Urinary bladder (tissue), 4 donors: Measurements from ENCODE around the gene GATA6. TPM values are rescaled to one million over a fixed set of nuclear protein-coding genes. Genes with fewer than 3 reads are reported as not detected.
"Not testable (repeated sequence)": the region's sequence is repeated elsewhere in the genome, so short reads cannot be mapped to it uniquely, and the experiment has no call there.

ENCODE experiments used
- DNase-seq: peaks from one replicate; pipeline ENCODE4 v3.0.0-alpha.2; 2015; ENCODE audit errors: extremely low spot score
- H3K27ac ChIP-seq: one replicate; pipeline ENCODE4 v1.5.1; 2013; ENCODE audit warnings: low read depth, mild to moderate bottlenecking, moderate library complexity
- H3K36me3 ChIP-seq: one replicate; pipeline ENCODE4 v1.6.1; 2013; ENCODE audit warnings: mild to moderate bottlenecking, moderate library complexity; ENCODE audit not compliant: insufficient read depth
- H3K4me1 ChIP-seq: one replicate; pipeline ENCODE4 v1.6.1; 2013; ENCODE audit warnings: mild to moderate bottlenecking, moderate library complexity; ENCODE audit not compliant: insufficient read depth
- H3K4me3 ChIP-seq: one replicate; pipeline ENCODE4 v1.5.1; 2013; ENCODE audit warnings: low read depth, low read length
- WGBS: extraction: QIAGEN DNeasy Blood & Tissue Kit; methylation state at CpG from one replicate; pipeline ENCODE4 v1.1.7; 2013; 5-methylcytosine and 5-hydroxymethylcytosine counted together
- polyA plus RNA-seq: library from polyadenylated mRNA; stranded (reverse); fragments of 200-250 nt; gene quantifications from one replicate; pipeline ENCODE4 v1.2.3, GENCODE V29; 2013
- total RNA-seq: library from RNA; depleted of rRNA; stranded (reverse); fragments of >200 nt; gene quantifications from one replicate; pipeline ENCODE4 v1.2.3, GENCODE V29; 2014
- donor health status: healthy with polysubstance abuse.
- donor health status: healthy.

The GATA6 gene
- total and polyA plus RNA-seq, 2 donors, result 40.1 to 42.0 TPM

DNA sequence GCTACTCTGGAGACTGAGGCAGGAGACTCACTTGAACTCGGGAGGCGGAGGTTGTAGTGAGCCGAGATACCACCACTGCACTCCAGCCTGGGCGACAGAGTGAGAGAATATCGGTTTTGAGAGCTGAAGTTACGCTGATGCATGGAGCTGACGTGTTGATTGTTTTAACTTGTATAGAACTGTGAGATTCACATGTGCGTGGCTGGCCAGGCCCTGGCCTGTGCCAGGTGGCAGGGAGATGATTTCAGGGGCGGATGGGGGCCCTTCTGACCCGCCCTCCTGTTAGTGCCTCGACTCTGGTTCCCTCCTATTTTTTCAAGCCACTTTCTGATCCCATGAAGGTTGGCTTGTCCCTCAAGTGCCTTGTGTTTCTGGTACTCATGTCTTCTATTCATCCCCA, 25.7 kb downstream of the GATA6 start:
- DNase-seq, result no peak
- H3K36me3 ChIP-seq, result no peaks in the 10 kb centered on the region
- H3K4me1 ChIP-seq, result no peaks in the 10 kb centered on the region
- 76% methylated on average over 11 of the region's 11 CpGs for WGBS
- H3K27ac ChIP-seq, result no peak overlapping the region
- H3K4me3 ChIP-seq, result no peak overlapping the region

DNA sequence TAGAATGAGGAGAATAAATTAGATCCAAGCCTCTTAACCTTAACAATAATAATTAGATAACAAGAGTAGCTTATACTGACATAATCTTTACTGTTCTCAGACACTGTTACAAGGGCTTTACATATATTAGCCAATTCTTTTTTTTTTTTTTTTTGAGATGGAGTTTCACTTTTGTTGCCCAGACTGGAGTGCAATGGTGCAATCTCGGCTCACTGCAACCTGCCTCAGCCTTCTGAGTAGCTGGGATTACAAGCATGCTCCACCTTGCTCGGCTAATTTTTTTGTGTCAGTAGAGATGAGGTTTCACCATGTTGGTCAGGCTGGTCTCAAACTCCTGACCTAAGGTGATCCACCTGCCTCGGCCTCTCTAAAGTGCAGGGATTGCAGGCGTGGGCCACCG, 27.6 kb downstream of the GATA6 start:
- not testable (repeated sequence) for H3K4me3 ChIP-seq, H3K27ac ChIP-seq, H3K36me3 ChIP-seq, H3K4me1 ChIP-seq, DNase-seq
- WGBS, result 76% methylated on average over 5 of the region's 5 CpGs

DNA sequence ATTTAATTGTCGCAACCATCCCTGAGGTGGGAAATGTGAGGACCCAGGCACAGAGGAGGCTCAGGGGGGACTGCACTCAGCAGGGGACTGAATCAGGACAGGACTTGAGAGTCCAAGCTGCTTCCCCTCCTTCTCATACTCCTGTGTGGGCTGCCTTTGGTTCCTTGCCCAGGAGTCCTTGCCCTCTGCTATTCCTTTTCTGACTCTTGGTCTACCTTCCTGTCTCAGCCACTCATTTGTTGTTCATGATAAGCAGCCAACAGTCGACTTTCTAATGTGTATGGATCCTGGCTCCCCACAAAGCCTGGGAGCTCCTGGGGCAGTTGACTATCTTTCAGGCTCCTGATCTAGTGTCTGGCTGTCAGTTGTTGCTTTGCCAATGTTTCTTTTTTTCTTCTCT, 28.3 kb downstream of the GATA6 start:
- Histone ChIP-seq H3K4me1 (no peaks in the 10 kb centered on the region), H3K4me3 (no peak overlapping the region), H3K27ac (no peak overlapping the region), H3K36me3 (no peaks in the 10 kb centered on the region)
- DNase-seq, result no peak
- WGBS, result 56% methylated on average over 2 of the region's 2 CpGs

DNA sequence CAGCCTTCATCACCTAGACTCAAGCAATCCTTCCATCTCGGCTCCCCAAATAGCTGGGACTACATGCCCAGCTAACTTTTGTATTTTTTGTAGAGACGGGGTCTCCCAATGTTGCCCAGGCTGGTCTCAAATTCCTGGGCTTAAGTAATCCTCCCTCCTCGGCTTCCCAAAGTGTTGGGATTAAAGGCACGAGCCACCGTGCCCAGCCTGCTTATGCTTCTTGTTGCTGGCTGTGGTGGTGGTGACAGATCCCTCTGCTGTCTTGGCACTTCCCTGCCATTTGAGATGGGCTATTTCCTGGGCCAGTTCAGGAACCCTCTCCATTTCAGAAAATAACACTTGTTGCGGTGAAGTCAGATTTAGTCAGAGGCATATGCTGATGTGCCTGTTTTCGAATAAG, 28.8 kb downstream of the GATA6 start:
- Histone ChIP-seq H3K27ac (no peak overlapping the region), H3K36me3 (no peaks in the 10 kb centered on the region), H3K4me1 (no peaks in the 10 kb centered on the region), H3K4me3 (no peak overlapping the region)
- WGBS, result 52% methylated on average over 7 of the region's 7 CpGs
- no peak for DNase-seq

DNA sequence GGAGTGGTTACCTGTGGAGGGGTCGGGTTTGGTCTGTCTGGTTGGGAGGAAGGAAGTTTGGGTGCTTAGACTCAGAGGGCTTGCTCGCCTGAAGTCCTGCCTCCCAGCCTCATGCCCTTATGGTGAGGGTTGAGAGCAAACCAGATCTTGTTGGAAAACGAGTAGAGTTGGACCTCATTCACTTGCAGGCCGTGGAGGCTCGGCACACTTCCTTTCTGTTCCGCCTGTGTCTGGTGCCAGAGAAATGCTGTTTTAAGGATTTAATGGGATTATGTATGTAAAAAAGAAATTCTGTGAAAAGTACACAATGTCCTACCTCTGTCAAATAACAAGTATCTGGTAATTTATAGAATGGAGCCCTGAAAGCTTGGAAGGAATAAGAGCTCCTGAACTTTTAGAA, 29.6 kb downstream of the GATA6 start:
- 31% methylated on average over 6 of the region's 6 CpGs for WGBS
- H3K4me1 ChIP-seq, result no peaks in the 10 kb centered on the region
- no peaks in the 10 kb centered on the region for H3K36me3 ChIP-seq
- DNase-seq, result no peak
- H3K4me3 ChIP-seq, result no peak overlapping the region
- no peak overlapping the region for H3K27ac ChIP-seq

DNA sequence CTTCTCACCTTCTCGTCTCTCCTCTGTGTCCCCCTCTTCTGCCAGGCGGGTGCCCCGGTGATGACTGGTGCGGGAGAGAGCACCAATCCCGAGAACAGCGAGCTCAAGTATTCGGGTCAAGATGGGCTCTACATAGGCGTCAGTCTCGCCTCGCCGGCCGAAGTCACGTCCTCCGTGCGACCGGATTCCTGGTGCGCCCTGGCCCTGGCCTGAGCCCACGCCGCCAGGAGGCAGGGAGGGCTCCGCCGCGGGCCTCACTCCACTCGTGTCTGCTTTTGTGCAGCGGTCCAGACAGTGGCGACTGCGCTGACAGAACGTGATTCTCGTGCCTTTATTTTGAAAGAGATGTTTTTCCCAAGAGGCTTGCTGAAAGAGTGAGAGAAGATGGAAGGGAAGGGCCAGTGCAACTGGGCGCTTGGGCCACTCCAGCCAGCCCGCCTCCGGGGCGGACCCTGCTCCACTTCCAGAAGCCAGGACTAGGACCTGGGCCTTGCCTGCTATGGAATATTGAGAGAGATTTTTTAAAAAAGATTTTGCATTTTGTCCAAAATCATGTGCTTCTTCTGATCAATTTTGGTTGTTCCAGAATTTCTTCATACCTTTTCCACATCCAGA, 31.3 kb downstream of the GATA6 start:
- Histone ChIP-seq H3K4me1 (no peaks in the 10 kb centered on the region), H3K4me3 (no peak overlapping the region), H3K27ac (no peak overlapping the region), H3K36me3 (no peaks in the 10 kb centered on the region)
- no peak for DNase-seq
- WGBS, result 75% methylated on average over 32 of the region's 32 CpGs

DNA sequence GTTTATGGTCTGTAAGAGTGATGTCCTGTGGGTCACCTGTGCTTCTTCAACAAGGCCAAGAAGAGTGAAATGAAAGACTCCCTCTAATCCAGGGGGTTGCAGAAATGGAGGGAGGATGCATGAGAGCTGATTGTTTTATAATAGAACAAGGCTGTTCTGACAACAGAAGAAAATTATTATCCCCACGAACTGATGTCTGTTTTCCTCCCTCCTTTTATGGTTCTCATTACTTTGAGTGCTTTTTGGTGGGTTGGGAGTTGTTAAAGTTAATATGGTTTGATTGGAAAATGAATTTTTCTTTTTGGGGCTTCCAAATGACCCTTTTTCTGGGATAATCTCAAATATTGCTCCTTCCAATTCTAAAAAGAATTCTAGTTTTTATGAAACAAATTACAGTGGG, 33.6 kb downstream of the GATA6 start:
- no peak for DNase-seq
- Histone ChIP-seq H3K4me3 (no peak overlapping the region), H3K4me1 (no peaks in the 10 kb centered on the region), H3K36me3 (no peaks in the 10 kb centered on the region), H3K27ac (no peak overlapping the region)
- WGBS, result 41% methylated on average over 1 of the region's 1 CpG

DNA sequence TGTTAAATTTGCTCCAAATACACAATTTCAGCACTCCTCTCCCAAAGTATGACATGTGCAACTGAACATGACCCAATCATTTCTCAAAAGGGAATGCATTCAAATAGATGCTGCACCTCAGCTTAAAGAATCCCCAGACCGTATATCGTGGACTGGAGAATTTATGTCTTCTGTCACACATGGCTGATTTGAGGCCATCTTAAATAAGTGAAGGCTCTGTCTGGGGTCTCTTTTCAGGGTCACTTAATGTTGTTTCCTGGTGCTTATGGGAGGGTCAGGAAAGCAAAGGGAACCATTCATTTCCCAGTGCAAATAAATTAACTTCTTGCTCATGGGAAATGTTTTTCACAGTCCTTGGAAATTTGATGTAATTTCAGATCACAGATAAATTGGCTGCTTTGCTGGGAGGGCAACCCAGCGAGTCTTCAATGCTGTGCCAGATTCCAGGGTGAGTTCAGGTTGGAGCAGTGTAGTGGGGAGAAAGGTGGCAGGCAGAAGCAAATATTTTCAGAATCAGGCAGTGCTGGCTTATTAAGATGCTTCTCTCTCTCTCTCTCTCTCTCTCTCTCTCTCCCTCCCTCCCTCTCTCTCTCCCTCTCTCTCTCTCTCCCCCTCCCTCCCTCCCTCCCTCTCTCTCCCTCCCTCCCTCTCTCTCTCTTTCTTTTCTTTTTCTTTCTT, 34.3 kb downstream of the GATA6 start:
- Histone ChIP-seq H3K27ac (no peak overlapping the region), H3K4me1 (no peaks in the 10 kb centered on the region)
- 61% methylated on average over 3 of the region's 3 CpGs for WGBS

DNA sequence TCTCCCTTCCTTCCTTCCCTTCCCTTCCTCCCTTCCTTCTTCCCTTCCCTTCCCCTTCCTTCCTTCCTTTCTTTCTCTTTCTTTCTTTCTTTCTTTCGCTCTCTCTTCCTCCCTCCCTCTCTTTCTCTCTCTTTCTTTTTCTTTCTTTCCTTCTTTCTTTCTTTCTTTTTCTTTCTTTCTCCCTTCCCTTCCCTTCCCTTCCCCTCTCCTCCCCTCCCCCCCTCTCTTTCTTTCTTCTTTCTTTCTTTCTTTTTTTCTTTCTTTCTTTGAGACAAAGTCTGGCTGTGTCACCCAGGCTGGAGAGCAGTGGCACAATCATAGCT, 34.8 kb downstream of the GATA6 start:
- no peaks in the 10 kb centered on the region for H3K4me1 ChIP-seq
- H3K36me3 ChIP-seq, result no peaks in the 10 kb centered on the region
- H3K4me3 ChIP-seq, result no peak overlapping the region
- no peak for DNase-seq
- 86% methylated on average over 1 of the region's 1 CpG for WGBS
- no peak overlapping the region for H3K27ac ChIP-seq

More for the DNA sequence above, 34.3 kb downstream of the GATA6 start:
- Histone ChIP-seq H3K36me3 (no peaks in the 10 kb centered on the region), H3K4me3 (no peak overlapping the region)
- DNase-seq, result no peak

DNA sequence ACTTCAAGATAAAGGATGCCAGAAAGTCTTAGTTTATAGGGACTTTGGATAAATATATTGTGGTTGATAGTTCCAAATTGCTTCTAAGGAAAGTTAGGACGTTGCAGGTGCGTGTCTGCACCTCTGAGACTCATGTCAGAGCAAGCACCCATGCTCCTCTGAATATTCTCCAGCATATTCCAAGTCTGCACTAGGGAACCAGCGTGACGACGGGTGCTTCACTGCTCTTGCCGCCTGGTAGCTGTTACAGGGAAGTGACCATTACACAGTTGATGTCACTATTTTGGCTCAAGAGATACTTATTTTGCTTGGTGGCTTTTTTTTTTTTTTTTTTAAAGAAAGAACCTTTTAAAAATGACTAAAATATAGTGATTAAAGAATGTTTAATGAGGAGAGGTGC, 35.6 kb downstream of the GATA6 start:
- DNase-seq, result no peak
- Histone ChIP-seq H3K4me3 (no peak overlapping the region), H3K27ac (no peak overlapping the region), H3K4me1 (no peaks in the 10 kb centered on the region), H3K36me3 (no peaks in the 10 kb centered on the region)
- WGBS, result 78% methylated on average over 6 of the region's 6 CpGs

DNA sequence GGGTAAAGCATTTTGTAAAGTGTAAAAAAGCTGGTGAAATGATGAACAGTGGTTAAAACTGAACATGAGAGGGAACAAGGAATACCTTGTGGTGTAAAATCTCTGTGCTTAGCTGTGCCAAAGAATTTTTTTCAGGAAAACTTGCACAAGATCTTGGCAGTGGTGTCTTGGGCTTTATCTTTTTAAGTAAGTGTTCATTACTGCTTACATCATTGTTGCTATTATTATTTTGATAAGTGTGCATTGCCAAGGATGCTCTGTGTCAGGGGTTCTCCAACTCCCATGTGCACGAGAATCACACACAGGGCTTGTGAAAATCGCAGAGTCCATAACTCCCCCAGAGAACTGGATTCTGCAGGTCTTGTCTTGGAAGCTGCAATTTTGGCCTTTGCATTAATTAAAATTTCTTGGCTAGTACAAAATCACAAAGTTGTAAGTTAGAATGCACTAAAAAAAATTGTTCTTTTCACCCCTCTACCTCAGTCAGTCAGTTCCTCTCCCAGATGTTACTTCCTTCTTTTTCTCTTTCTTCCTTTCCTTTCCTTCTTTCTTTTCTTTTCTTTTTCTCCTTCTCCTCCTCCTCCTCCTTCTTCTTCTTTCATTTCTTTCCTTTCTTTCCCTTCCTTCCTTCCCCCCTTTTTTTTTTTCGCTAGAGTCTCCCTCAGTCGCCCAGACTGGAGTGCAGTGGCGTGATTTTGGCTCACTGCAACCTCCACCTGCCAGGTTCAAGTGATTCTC, 37.8 kb downstream of the GATA6 start:
- H3K4me3 ChIP-seq, result no peak overlapping the region
- H3K4me1 ChIP-seq, result no peaks in the 10 kb centered on the region
- WGBS, result 69% methylated on average over 5 of the region's 5 CpGs
- H3K27ac ChIP-seq, result no peak overlapping the region
- no peaks in the 10 kb centered on the region for H3K36me3 ChIP-seq
- DNase-seq, result no peak

DNA sequence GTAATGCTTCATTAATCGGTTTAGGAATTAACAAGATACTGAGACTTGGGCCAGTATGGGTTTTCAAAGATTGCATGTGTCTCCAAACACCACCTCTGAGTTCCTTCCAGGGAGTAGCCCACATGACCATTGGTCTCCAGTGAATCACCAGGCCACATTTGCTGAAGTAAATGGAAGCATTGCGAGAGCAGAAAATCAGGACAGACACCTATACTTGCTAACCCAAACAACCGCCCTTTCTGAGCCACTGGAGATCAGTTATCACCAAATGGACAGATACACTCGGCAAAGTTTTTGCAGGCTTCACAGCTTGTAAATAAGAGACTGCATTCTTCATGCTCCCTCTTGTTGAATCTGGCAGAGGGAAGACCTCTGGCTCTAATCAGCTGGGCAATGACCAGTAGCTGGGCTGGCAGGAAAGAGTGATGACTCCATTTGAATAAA, 40.9 kb downstream of the GATA6 start:
- Histone ChIP-seq H3K4me1 (no peaks in the 10 kb centered on the region), H3K4me3 (no peak overlapping the region), H3K36me3 (no peaks in the 10 kb centered on the region), H3K27ac (no peak overlapping the region)
- DNase-seq, result no peak
- 46% methylated on average over 4 of the region's 4 CpGs for WGBS

DNA sequence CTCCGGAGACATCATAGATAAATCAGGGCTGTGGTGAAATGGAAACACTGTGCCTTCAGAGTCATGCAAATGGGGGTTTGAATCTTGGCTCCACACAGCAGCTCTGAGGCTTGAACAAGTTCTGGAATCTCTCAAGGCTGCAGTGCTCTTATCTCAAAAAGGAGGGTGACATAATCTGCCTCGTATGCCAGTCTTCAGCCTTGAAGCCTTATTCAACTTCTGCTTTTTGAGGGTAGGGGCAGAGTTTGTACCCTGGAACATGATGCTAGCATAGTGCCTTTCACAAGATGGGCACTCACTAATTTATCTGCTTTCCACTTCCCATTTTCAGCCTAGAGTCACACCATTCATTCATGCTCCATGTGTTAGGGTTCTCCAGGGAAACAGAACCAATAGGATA, 42.3 kb downstream of the GATA6 start:
- Histone ChIP-seq H3K36me3 (no peaks in the 10 kb centered on the region), H3K27ac (no peak overlapping the region), H3K4me1 (no peaks in the 10 kb centered on the region), H3K4me3 (no peak overlapping the region)
- DNase-seq, result no peak
- WGBS, result 36% methylated on average over 2 of the region's 2 CpGs

DNA sequence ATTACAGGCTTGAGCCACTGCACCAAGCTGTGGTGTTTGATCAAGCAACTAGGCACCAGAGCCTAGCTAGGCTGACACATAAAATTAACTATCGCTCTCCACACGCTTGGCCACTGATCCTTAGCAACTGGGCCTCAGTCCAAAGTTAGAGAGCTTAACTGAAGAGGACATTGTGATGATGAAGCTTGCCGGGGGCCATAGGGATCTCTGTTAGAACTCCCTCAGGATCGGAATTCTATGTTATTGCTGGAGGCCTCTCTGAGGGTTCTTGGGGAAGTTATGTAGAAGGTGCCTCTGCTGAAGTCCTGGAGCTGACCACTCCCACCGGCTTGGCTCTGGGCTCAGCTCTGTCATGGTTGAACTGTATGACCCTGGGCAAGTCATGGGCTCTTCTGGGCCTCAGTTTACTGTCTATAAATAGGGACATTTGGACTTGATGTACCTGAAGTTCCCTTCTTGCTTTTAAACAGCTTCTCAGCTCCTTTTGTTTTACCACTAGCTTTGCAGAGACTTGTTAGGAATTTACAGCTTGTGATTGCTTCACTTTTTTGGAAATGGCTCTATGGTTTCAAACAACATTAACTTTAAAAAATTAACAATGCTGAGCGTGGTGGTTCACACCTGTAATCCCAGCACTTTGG, 44.1 kb downstream of the GATA6 start:
- H3K36me3 ChIP-seq, result no peaks in the 10 kb centered on the region
- 41% methylated on average over 6 of the region's 6 CpGs for WGBS
- no peak for DNase-seq
- no peak overlapping the region for H3K27ac ChIP-seq
- no peaks in the 10 kb centered on the region for H3K4me1 ChIP-seq
- no peak overlapping the region for H3K4me3 ChIP-seq
